ENCODE results near the gene PRKAA1.
"Not testable (repeated sequence)": the region's sequence is repeated elsewhere in the genome, so short reads cannot be mapped to it uniquely, and the experiment has no call there.

The PRKAA1 gene

GRCh38 chr5:40779561-40779960 is 18.6 kb downstream of the PRKAA1 start:
- FAIRE-seq, result no peak

DNA sequence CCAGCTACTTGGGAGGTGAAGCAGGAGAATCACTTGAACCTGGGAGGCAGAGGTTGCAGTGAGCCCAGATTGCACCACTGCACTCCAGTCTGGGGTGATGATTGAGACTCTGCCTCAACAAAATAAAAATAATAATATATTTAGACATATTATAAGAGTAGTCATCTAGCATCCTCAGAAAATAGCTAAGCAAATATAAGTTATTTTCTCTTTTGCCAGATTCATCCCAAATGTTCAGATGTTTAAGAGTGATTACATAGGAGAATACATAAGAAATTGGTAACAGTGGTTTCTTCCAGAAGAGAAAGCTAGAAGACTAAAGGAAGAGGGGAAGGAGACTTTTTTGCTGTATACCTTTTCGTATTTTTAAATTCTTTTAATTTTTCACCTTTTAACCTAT is 20.0 kb downstream of the PRKAA1 start:
- no peak for FAIRE-seq

DNA sequence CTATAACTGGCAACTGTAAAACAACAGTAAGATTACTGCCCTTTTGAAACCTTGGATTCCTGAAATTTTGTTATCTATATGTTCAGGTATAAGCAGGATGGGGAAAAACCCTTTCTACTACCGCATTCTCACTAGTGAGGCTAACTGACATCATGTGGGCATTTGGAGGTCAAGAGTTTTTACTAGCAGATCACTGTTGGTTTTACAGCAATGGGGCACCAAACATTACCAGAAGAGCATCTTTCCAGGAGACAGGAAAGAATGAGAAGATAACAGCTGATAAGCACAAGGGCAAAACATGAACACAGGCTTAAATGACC is 21.6 kb downstream of the PRKAA1 start:
- no peak for FAIRE-seq

GRCh38 chr5:40775846-40776657 is 22.1 kb downstream of the PRKAA1 start:
- no peak for FAIRE-seq

DNA sequence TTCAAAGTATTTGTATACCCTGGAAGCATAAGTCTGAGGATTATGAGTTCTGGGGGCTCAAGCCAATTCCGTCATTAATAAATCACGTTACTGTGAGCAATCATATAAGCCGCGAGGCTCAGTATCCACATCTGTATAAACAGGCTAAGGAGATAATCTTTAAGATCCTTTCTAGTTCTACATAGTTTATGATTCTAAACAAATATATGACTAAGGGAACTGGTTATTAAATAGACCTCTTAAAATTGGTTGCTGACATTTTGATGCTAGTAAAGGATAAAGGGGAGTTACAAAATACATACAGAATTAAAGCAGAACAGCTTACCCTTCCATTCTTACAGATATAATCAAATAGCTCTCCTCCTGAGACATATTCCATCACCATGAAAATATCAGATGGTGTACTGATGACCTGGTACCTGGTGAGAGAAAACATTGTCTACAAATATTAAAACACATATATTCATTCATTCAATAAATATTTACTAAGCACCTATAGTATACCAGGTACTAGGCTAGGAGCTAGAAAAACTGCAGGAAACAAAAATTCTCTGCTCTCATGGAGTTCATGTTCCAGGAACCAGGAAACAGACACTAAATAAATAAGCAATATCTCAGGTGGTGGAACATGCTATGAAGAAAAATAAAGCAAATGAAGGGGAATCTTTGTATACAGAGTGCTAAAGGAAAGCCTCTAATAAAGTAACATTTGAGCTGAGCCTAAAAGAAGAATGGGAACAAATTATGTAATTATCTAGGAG is 22.9 kb downstream of the PRKAA1 start:
- FAIRE-seq, result no peak

GRCh38 chr5:40774623-40775022 is 23.6 kb downstream of the PRKAA1 start:
- FAIRE-seq, result no peak

- peak; percentile 72 for FAIRE-seq
Observed at GRCh38 chr5:40770764-40771163, 27.4 kb downstream of the PRKAA1 start.

GRCh38 chr5:40762705-40763104 is 35.5 kb downstream of the PRKAA1 start:
- no peak for FAIRE-seq

GRCh38 chr5:40757400-40757799 is 40.8 kb downstream of the PRKAA1 start:
- no peak for FAIRE-seq

GRCh38 chr5:40755407-40756365 is 42.5 kb downstream of the PRKAA1 start, which contains the start of gene TTC33:
Gene TTC33 (minus strand): TSS chr5:40755961. CDS start chr5:40747018, 8,943 bp downstream.
- peak; percentile 86 for FAIRE-seq

- FAIRE-seq, result peak; percentile 93
Observed at GRCh38 chr5:40755093-40755406, 43.1 kb downstream of the PRKAA1 start.

DNA sequence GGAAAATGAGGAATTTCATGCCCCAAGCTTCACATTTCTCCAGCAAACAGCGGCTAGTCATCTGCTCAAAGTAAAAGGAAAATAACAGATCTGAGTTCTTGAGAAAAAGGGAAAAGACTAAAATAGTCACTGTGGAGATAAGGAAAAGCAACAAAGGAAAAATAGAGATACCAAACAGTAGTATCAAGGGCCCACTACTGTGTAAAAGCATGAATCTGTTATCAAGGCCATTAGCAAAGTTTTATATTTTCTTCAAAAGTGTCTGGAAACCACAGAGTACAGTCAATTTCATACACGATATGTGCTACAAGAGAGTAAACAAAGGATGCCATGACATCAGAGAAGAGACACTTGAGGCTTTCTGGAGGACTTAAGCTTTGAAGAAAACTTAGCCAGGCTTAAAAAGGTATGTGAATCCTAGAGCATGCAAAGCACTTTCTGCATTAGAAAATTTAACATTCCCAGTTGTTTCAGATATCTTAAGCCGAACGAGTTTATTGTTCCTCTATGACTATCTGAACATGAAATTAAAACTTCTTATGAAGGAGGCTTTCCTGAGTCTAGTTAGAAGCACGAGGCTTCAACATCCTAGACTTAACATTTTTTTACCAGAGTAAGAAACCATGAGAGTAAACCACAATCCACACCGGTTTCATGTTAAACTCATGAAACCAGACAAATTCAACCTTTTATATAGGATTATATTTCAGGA is 43.6 kb downstream of the PRKAA1 start:
- FAIRE-seq, result no peak

- FAIRE-seq, result no peak
Observed at GRCh38 chr5:40746703-40747102, 51.5 kb downstream of the PRKAA1 start.

DNA sequence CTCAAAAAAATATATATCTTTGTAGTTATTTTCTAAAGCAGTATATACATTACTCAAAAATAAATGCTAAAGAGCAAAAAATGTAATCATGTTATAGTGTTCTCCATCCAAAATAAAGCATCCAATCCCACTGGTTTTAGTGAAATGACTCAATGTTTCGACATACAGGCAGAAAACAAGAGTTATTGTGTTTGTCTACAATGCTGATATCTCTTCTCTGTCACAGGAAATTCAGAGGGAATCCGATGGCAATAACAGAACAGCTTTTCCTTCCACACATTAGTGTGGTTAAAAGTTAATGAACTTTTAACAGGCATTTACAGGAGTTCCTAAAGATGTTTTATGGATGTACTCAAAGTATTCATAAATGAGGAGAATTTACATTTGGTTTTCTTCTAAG is 54.4 kb downstream of the PRKAA1 start:
- no peak for FAIRE-seq

GRCh38 chr5:40738502-40738901 is 59.7 kb downstream of the PRKAA1 start:
- FAIRE-seq, result peak; percentile 89

GRCh38 chr5:40736103-40736875 is 61.9 kb downstream of the PRKAA1 start:
- peak; percentile 97 for FAIRE-seq

GRCh38 chr5:40735609-40736008 is 62.6 kb downstream of the PRKAA1 start:
- no peak for FAIRE-seq

DNA sequence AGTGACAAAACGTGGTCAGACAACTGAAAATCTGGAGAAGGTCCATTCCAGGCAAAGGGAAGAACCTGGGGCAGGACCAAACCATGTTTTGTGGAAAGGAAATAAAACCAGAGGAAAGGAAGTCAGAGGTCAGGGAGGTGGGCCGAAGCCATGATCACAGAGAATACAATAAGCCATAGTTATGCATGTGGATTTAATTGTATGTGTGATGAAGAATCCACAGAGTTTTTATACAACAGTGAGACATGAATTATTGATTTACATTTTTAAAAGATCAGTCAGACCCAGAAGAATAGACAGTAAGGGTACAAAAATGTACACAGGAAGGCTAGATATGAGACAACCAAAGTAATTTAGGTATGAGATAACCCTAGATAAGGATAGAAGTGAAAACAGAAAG is 63.2 kb downstream of the PRKAA1 start:
- no peak for FAIRE-seq

DNA sequence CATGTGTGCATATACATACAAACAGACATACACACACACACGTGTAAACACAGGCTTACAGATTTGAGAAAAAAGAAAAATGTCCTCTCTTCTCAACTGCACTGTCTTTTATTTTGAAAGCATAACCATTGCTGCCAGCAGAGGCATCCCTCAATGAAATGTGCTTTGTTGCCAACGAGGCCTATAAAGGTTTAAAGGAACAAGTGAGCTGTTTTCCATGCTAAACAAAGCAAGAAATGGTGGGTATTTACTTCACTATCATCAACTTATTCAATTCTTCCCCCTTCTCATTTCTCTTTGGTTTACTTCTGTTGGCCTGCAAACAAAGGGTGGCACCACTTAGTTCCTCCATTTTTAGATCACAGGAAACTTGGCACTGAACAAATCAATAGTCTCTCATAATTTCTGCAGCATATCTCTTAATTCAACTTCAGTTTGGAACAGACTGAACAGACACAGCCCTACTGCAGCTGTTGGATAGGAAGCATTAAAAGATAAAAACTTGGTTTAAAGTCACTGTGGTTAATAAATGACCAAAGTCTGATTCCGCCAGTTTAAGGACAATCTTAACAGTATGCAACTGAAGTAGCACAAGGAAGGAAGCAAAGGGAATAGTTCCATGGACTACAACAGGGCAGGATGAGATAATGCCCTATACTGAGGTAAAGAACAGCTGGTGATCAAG is 64.2 kb downstream of the PRKAA1 start:
- FAIRE-seq, result no peak

DNA sequence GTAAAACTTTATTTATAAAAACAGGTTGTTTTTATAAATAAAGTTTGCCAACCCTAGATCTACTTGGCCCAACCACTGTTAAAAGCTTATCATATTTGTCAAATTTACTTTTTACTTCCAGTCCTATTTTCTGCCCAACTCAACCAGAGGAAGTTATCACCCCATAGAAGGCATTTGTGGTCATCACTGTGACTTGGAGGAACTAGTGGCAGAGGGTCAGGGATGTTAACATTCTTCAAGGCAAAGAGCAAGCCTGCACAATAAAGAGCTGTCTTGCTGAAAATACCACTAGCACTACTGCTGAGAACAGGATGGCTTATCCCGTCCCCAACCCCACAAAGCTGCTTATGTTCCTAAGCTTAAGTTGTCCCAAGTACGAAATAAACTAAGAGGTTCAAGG is 64.7 kb downstream of the PRKAA1 start:
- FAIRE-seq, result no peak

DNA sequence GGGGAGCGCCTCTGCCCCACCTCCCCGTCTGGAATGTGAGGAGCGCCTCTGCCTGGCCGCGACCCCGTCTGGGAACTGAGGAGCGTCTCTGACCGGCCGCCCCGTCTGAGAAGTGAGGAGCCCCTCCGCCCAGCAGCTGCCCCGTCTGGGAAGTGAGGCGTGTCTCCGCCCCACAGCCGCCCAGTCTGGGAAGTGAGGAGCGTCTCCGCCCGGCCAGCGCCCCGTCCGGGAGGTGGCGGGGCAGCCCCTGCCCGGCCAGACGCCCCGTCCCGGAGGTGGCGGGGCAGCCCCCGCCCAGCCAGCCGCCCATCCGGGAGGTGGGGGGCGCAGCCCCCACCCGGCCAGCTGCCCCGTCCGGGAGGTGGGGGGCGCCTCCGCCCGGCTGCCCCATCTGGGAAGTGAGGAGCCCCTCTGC is 75.7 kb downstream of the PRKAA1 start:
- FAIRE-seq, result not testable (repeated sequence)
